Sigmoid colon (tissue), 4 donors: ENCODE results near the gene HECTD4.

Experiments
- CTCF ChIP-seq, 4 experiments: fragments of 450-650 bp in 3 of 4; fragments of 200-600 bp in 1 of 4; IDR thresholded peaks; one replicate each; pipeline ENCODE4 v1.5.1; 2016 to 2019; ENCODE audit warnings: antibody characterized with exemption in 4 of 4, mild to moderate bottlenecking in 3 of 4, moderate library complexity in 2 of 4
- POLR2A ChIP-seq, 2 donors: fragments of 450-650 bp; IDR thresholded peaks; one replicate each; pipeline ENCODE4 v1.6.1; 2016; ENCODE audit warnings: antibody characterized with exemption in 2 of 2, mild to moderate bottlenecking in 2 of 2, moderate library complexity in 2 of 2
- POLR2AphosphoS5 ChIP-seq, 4 donors: sonication (generic); formaldehyde crosslinking; IDR thresholded peaks; one replicate each; pipeline ENCODE4 v1.6.1; 2017; ENCODE audit warnings: antibody characterized with exemption in 4 of 4

DNA sequence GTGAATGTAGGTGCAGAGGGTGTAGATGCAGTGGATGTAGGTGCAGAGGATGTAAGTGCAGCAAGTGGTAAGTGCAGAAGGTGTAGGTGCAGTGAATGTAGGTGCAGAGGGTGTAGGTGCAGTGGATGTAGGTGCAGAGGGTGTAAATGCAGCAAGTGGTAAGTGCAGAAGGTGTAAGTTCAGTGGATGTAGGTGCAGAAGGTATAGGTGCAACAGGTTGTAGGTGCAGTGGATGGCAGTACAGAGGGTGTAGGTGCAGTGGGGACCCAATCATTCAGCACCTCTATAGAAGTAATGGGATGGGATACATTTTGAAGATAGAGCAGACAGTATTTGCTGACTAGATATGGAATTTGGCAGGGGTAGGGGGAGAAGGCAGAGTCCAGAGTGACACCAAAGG lies 85.0 kb downstream of the HECTD4 start:
- TF ChIP-seq POLR2A (IDR thresholded peaks at IDR 0.05) (no peak), CTCF (IDR thresholded peaks at IDR 0.05) (no peak), POLR2AphosphoS5 (IDR thresholded peaks at IDR 0.05) (no peak)
